OCI-LY3 (cell line): Measurements from ENCODE around the gene STAP2.

Source experiments
- H2AFZ ChIP-seq: fragments of 200-600, 300-600 bp; shearing (Covaris generic); 2 replicates; pipeline ENCODE4 v1.6.0; 2014; ENCODE audit warnings: antibody characterized with exemption, low read depth, low read length
- H3K27ac ChIP-seq: fragments of 200-600, 300-600 bp; sonication (generic); 2 replicates; pipeline ENCODE4 v1.5.1; 2014; ENCODE audit warnings: mild to moderate bottlenecking, low read length, moderate library complexity, mixed read lengths
- H3K27me3 ChIP-seq: fragments of 200-600, 300-600 bp; sonication (generic); 2 replicates; pipeline ENCODE4 v1.6.1; 2014; ENCODE audit warnings: low read depth, low read length, mixed read lengths
- H3K36me3 ChIP-seq: fragments of 200-600, 300-600 bp; sonication (generic); replicated peaks from 2 replicates; pipeline ENCODE3; 2014; ENCODE audit warnings: low read depth, low read length, mixed read lengths
- H3K4me1 ChIP-seq: fragments of 300-600, 200-600 bp; sonication (generic); 2 replicates; pipeline ENCODE4 v1.6.1; 2014; ENCODE audit warnings: low read length, mixed read lengths
- H3K4me2 ChIP-seq: fragments of 200-600, 300-600 bp; sonication (generic); 2 replicates; pipeline ENCODE4 v1.6.1; 2014; ENCODE audit warnings: low read length, mixed read lengths
- H3K4me3 ChIP-seq: fragments of 300-600, 200-600 bp; sonication (generic); 2 replicates; pipeline ENCODE4 v1.5.1; 2014; ENCODE audit warnings: antibody characterized with exemption, mild to moderate bottlenecking, low read length, moderate library complexity
- H3K79me2 ChIP-seq: fragments of 300-600, 200-600 bp; shearing (Covaris generic); 2 replicates; pipeline ENCODE4 v1.6.1; 2014; ENCODE audit warnings: mild to moderate bottlenecking, low read length, mixed read lengths
- H3K9ac ChIP-seq: fragments of 300-600, 200-600 bp; shearing (Covaris generic); 2 replicates; pipeline ENCODE4 v1.6.0; 2014; ENCODE audit warnings: mild to moderate bottlenecking, low read length, moderate library complexity
- H3K9me3 ChIP-seq: fragments of 200-600, 300-600 bp; shearing (Covaris generic); 2 replicates; pipeline ENCODE4 v1.6.1; 2014; ENCODE audit warnings: low read length, mixed read lengths; ENCODE audit not compliant: insufficient read depth
- H4K20me1 ChIP-seq: fragments of 200-600, 300-600 bp; sonication (generic); 2 replicates; pipeline ENCODE4 v1.6.1; 2016; ENCODE audit warnings: low read length, mixed read lengths; ENCODE audit not compliant: insufficient read depth
- CTCF ChIP-seq: fragments of 200-600, 300-600 bp; sonication (generic); IDR thresholded peaks from 2 replicates; pipeline ENCODE4 v1.5.1; 2014; ENCODE audit warnings: antibody characterized with exemption, low read length, low read depth
- EZH2phosphoT487 ChIP-seq: fragments of 200-600 bp; shearing (Covaris generic); IDR thresholded peaks from 2 replicates; pipeline ENCODE4 v1.6.1; 2018; ENCODE audit warnings: antibody characterized with exemption, mixed run types, low read depth

Gene STAP2

GRCh38 chr19:4342615-4343369 lies 4.2 kb upstream of the STAP2 start:
- H2AFZ ChIP-seq: peak overlapping the region; percentile 91
- H3K4me3 ChIP-seq: peak overlapping the region; percentile 85
- H3K4me1 ChIP-seq: peaks cover 17% of the 10 kb centered on the region
- no peaks in the 10 kb centered on the region for H3K27me3 ChIP-seq
- no peaks in the 10 kb centered on the region for H3K36me3 ChIP-seq
- H3K27ac ChIP-seq: peak overlapping the region; percentile 72
- peaks cover 6% of the 10 kb centered on the region; the same call in 1 of the 2 replicates for H3K79me2 ChIP-seq
- peak overlapping the region; percentile 84 for H3K9ac ChIP-seq
- peak overlapping the region; percentile 80 for H3K4me2 ChIP-seq
- TF ChIP-seq CTCF (peak; percentile 25), EZH2phosphoT487 (no peak)
- H3K9me3 ChIP-seq: no peaks in the 10 kb centered on the region
- no peaks in the 10 kb centered on the region for H4K20me1 ChIP-seq

GRCh38 chr19:4342314-4342614 lies 3.6 kb upstream of the STAP2 start:
- H3K27ac ChIP-seq: peak overlapping the region; percentile 46
- no peak for TF ChIP-seq CTCF
- no peak for TF ChIP-seq EZH2phosphoT487

GRCh38 chr19:4337906-4338440 lies 654 bp downstream of the STAP2 start:
- peak overlapping the region; percentile 99 for H3K4me2 ChIP-seq
- peak overlapping the region; percentile 100 for H2AFZ ChIP-seq
- no peaks in the 10 kb centered on the region for H3K9me3 ChIP-seq
- peak overlapping the region; percentile 87 for H3K9ac ChIP-seq
- no peaks in the 10 kb centered on the region for H3K27me3 ChIP-seq
- H3K27ac ChIP-seq: peak overlapping the region; percentile 50; the same call in 1 of the 2 replicates
- peak overlapping the region; percentile 87 for H3K4me3 ChIP-seq
- TF ChIP-seq EZH2phosphoT487 (no peak), CTCF (no peak)
- peaks cover 13% of the 10 kb centered on the region; the same call in 1 of the 2 replicates for H3K4me1 ChIP-seq
- no peaks in the 10 kb centered on the region for H3K36me3 ChIP-seq
- no peaks in the 10 kb centered on the region for H4K20me1 ChIP-seq
- no peaks in the 10 kb centered on the region for H3K79me2 ChIP-seq

More at GRCh38 chr19:4342314-4342614, 3.6 kb upstream of the STAP2 start:
- H3K27me3 ChIP-seq: no peaks in the 10 kb centered on the region
- peaks cover 18% of the 10 kb centered on the region for H3K4me1 ChIP-seq
- H3K9me3 ChIP-seq: no peaks in the 10 kb centered on the region
- H3K9ac ChIP-seq: peak overlapping the region; percentile 84
- no peaks in the 10 kb centered on the region for H4K20me1 ChIP-seq
- H3K36me3 ChIP-seq: no peaks in the 10 kb centered on the region
- no peak overlapping the region for H2AFZ ChIP-seq
- H3K79me2 ChIP-seq: peaks cover 6% of the 10 kb centered on the region; the same call in 1 of the 2 replicates
- peak overlapping the region; percentile 84 for H3K4me3 ChIP-seq
- peak overlapping the region; percentile 80 for H3K4me2 ChIP-seq

- Histone ChIP-seq H3K9ac (no peak overlapping the region), H3K36me3 (no peaks in the 10 kb centered on the region), H2AFZ (no peak overlapping the region), H3K4me3 (no peak overlapping the region), H4K20me1 (no peaks in the 10 kb centered on the region), H3K79me2 (no peaks in the 10 kb centered on the region), H3K27ac (no peak overlapping the region), H3K4me1 (peaks cover 13% of the 10 kb centered on the region; the same call in 1 of the 2 replicates), H3K9me3 (no peaks in the 10 kb centered on the region), H3K27me3 (no peaks in the 10 kb centered on the region), H3K4me2 (no peak overlapping the region)
- no peak for TF ChIP-seq CTCF
- no peak for TF ChIP-seq EZH2phosphoT487
Measured at GRCh38 chr19:4334929-4335570, 3.6 kb downstream of the STAP2 start.
